HG02938 (cell line): ENCODE data around the gene ANTXRL.
"Not testable (repeated sequence)": the region's sequence is repeated elsewhere in the genome, so short reads cannot be mapped to it uniquely, and the experiment has no call there.

Experiments
- ATAC-seq: cut with Tn5 transposase; IDR thresholded peaks from one replicate; pipeline ENCODE4 v1.9.1; 2021; ENCODE audit warnings: mild to moderate bottlenecking, moderate library complexity; ENCODE audit not compliant: unreplicated experiment

The ANTXRL gene

GRCh38 chr10:46306516-46307184 lies 19.9 kb downstream of the ANTXRL start:
- no peak for ATAC-seq

- no peak for ATAC-seq
Observed at GRCh38 chr10:46307281-46308112, 20.7 kb downstream of the ANTXRL start.

GRCh38 chr10:46308113-46308415 lies 21.3 kb downstream of the ANTXRL start:
- no peak for ATAC-seq

GRCh38 chr10:46308666-46309450 lies 22.1 kb downstream of the ANTXRL start:
- ATAC-seq = no peak

GRCh38 chr10:46309511-46310142 lies 22.8 kb downstream of the ANTXRL start:
- no peak for ATAC-seq

GRCh38 chr10:46310143-46310514 lies 23.3 kb downstream of the ANTXRL start:
- ATAC-seq = no peak

- no peak for ATAC-seq
Observed at GRCh38 chr10:46310851-46311250, 24.1 kb downstream of the ANTXRL start.

- ATAC-seq = no peak
Observed at GRCh38 chr10:46311501-46311951, 24.7 kb downstream of the ANTXRL start.

GRCh38 chr10:46311961-46312431 lies 25.2 kb downstream of the ANTXRL start:
- not testable (repeated sequence) for ATAC-seq

- no peak for ATAC-seq
Observed at GRCh38 chr10:46312953-46313352, 26.2 kb downstream of the ANTXRL start.

- no peak for ATAC-seq
Observed at GRCh38 chr10:46314071-46314470, 27.3 kb downstream of the ANTXRL start.

GRCh38 chr10:46315071-46315860 lies 28.5 kb downstream of the ANTXRL start:
- ATAC-seq = not testable (repeated sequence)

GRCh38 chr10:46317370-46317769 lies 30.6 kb downstream of the ANTXRL start:
- no peak for ATAC-seq

- no peak for ATAC-seq
Observed at GRCh38 chr10:46317889-46318288, 31.1 kb downstream of the ANTXRL start.

- ATAC-seq = no peak
Observed at GRCh38 chr10:46318799-46319198, 32.0 kb downstream of the ANTXRL start.

GRCh38 chr10:46319389-46319788 lies 32.6 kb downstream of the ANTXRL start:
- ATAC-seq = no peak

GRCh38 chr10:46321770-46322169 lies 35.0 kb downstream of the ANTXRL start:
- no peak for ATAC-seq

- ATAC-seq = no peak
Observed at GRCh38 chr10:46323176-46323575, 36.4 kb downstream of the ANTXRL start.

GRCh38 chr10:46325021-46325420 lies 38.2 kb downstream of the ANTXRL start:
- no peak for ATAC-seq

GRCh38 chr10:46326066-46326465 lies 39.3 kb downstream of the ANTXRL start:
- no peak for ATAC-seq
